Stimulated activated memory B cell treated with anti-CD40 and anti-IgM and Interleukin-4, amounts not matched to agents 10 μg/mL and 1 μg/mL and 100 μg/mL, for 72 hours (primary cell): ENCODE results near the gene DACH1.

Source experiments
- ATAC-seq: fragments of 150-1000 bp; cut with Tn5 transposase; 2 replicates; pipeline ENCODE4 v1.10.0; 2021
- H3K27ac Mint-ChIP-seq: one replicate; pipeline ENCODE4 v1.8.0; 2022; ENCODE audit warnings: mild to moderate bottlenecking, mixed read lengths
- H3K27me3 Mint-ChIP-seq: one replicate; pipeline ENCODE4 v1.8.0; 2022; ENCODE audit warnings: mixed read lengths
- H3K36me3 Mint-ChIP-seq: one replicate; pipeline ENCODE4 v1.8.0; 2022; ENCODE audit warnings: mixed read lengths
- H3K4me1 Mint-ChIP-seq: one replicate; pipeline ENCODE4 v1.8.0; 2022; ENCODE audit warnings: mixed read lengths
- H3K4me3 Mint-ChIP-seq: one replicate; pipeline ENCODE4 v1.8.0; 2022; ENCODE audit warnings: mild to moderate bottlenecking, moderate library complexity, mixed read lengths
- H3K9me3 Mint-ChIP-seq: one replicate; pipeline ENCODE4 v1.8.0; 2022; ENCODE audit warnings: mixed read lengths

The DACH1 gene

GRCh38 chr13:71536201-71536600 lies 330.8 kb downstream of the DACH1 start:
- ATAC-seq, result no peak
- H3K4me3 Mint-ChIP-seq, result no peak overlapping the region
- H3K36me3 Mint-ChIP-seq, result no peaks in the 10 kb centered on the region
- H3K4me1 Mint-ChIP-seq, result no peaks in the 10 kb centered on the region
- peaks cover 3% of the 10 kb centered on the region for H3K9me3 Mint-ChIP-seq
- no peak overlapping the region for H3K27ac Mint-ChIP-seq
- H3K27me3 Mint-ChIP-seq, result no peaks in the 10 kb centered on the region

GRCh38 chr13:71524613-71525304 lies 342.2 kb downstream of the DACH1 start:
- no peaks in the 10 kb centered on the region for H3K4me1 Mint-ChIP-seq
- peaks cover 3% of the 10 kb centered on the region for H3K9me3 Mint-ChIP-seq
- H3K27ac Mint-ChIP-seq, result no peak overlapping the region
- ATAC-seq, result no peak
- no peaks in the 10 kb centered on the region for H3K27me3 Mint-ChIP-seq
- H3K36me3 Mint-ChIP-seq, result no peaks in the 10 kb centered on the region
- H3K4me3 Mint-ChIP-seq, result no peak overlapping the region

- Mint-ChIP-seq H3K27ac (no peak overlapping the region), H3K36me3 (no peaks in the 10 kb centered on the region), H3K27me3 (no peaks in the 10 kb centered on the region), H3K9me3 (peaks cover 3% of the 10 kb centered on the region), H3K4me1 (no peaks in the 10 kb centered on the region), H3K4me3 (no peak overlapping the region)
- no peak for ATAC-seq
Measured at GRCh38 chr13:71524245-71524612, 342.8 kb downstream of the DACH1 start.

- Mint-ChIP-seq H3K9me3 (peaks cover 2% of the 10 kb centered on the region), H3K27me3 (no peaks in the 10 kb centered on the region), H3K36me3 (no peaks in the 10 kb centered on the region), H3K4me1 (no peaks in the 10 kb centered on the region), H3K4me3 (no peak overlapping the region), H3K27ac (no peak overlapping the region)
- ATAC-seq, result no peak
Measured at GRCh38 chr13:71522941-71523526, 344.0 kb downstream of the DACH1 start.

- ATAC-seq, result no peak
Measured at GRCh38 chr13:71517004-71517403, 350.0 kb downstream of the DACH1 start.

GRCh38 chr13:71516521-71516920 lies 350.5 kb downstream of the DACH1 start:
- no peak overlapping the region for H3K4me3 Mint-ChIP-seq
- H3K36me3 Mint-ChIP-seq, result no peaks in the 10 kb centered on the region
- H3K27ac Mint-ChIP-seq, result no peak overlapping the region
- no peaks in the 10 kb centered on the region for H3K4me1 Mint-ChIP-seq
- H3K27me3 Mint-ChIP-seq, result no peaks in the 10 kb centered on the region
- no peak for ATAC-seq
- H3K9me3 Mint-ChIP-seq, result no peaks in the 10 kb centered on the region

More at GRCh38 chr13:71517004-71517403, 350.0 kb downstream of the DACH1 start:
- no peak overlapping the region for H3K4me3 Mint-ChIP-seq
- H3K27me3 Mint-ChIP-seq, result no peaks in the 10 kb centered on the region
- H3K36me3 Mint-ChIP-seq, result no peaks in the 10 kb centered on the region
- no peaks in the 10 kb centered on the region for H3K4me1 Mint-ChIP-seq
- no peaks in the 10 kb centered on the region for H3K9me3 Mint-ChIP-seq
- no peak overlapping the region for H3K27ac Mint-ChIP-seq

GRCh38 chr13:71515744-71516038 lies 351.3 kb downstream of the DACH1 start:
- no peak for ATAC-seq
- H3K4me1 Mint-ChIP-seq, result no peaks in the 10 kb centered on the region
- no peaks in the 10 kb centered on the region for H3K9me3 Mint-ChIP-seq
- H3K27ac Mint-ChIP-seq, result no peak overlapping the region
- H3K4me3 Mint-ChIP-seq, result no peak overlapping the region
- no peaks in the 10 kb centered on the region for H3K36me3 Mint-ChIP-seq
- no peaks in the 10 kb centered on the region for H3K27me3 Mint-ChIP-seq

- Mint-ChIP-seq H3K27ac (no peak overlapping the region), H3K4me3 (no peak overlapping the region), H3K36me3 (no peaks in the 10 kb centered on the region), H3K27me3 (no peaks in the 10 kb centered on the region), H3K9me3 (peaks cover 3% of the 10 kb centered on the region), H3K4me1 (no peaks in the 10 kb centered on the region)
- ATAC-seq, result no peak
Measured at GRCh38 chr13:71514900-71515743, 351.9 kb downstream of the DACH1 start.

- Mint-ChIP-seq H3K27ac (no peak overlapping the region), H3K4me3 (no peak overlapping the region), H3K4me1 (no peaks in the 10 kb centered on the region), H3K27me3 (no peaks in the 10 kb centered on the region), H3K36me3 (no peaks in the 10 kb centered on the region), H3K9me3 (peaks cover 5% of the 10 kb centered on the region)
- no peak for ATAC-seq
Measured at GRCh38 chr13:71513411-71514033, 353.5 kb downstream of the DACH1 start.

- H3K27me3 Mint-ChIP-seq, result no peaks in the 10 kb centered on the region
- ATAC-seq, result no peak
- H3K9me3 Mint-ChIP-seq, result peaks cover 2% of the 10 kb centered on the region
- no peak overlapping the region for H3K4me3 Mint-ChIP-seq
- no peak overlapping the region for H3K27ac Mint-ChIP-seq
- no peaks in the 10 kb centered on the region for H3K36me3 Mint-ChIP-seq
- no peaks in the 10 kb centered on the region for H3K4me1 Mint-ChIP-seq
Measured at GRCh38 chr13:71503781-71504180, 363.2 kb downstream of the DACH1 start.

GRCh38 chr13:71499944-71500514 lies 367.0 kb downstream of the DACH1 start:
- Mint-ChIP-seq H3K27me3 (no peaks in the 10 kb centered on the region), H3K4me1 (no peaks in the 10 kb centered on the region), H3K27ac (no peak overlapping the region), H3K9me3 (peaks cover 2% of the 10 kb centered on the region), H3K4me3 (no peak overlapping the region), H3K36me3 (no peaks in the 10 kb centered on the region)
- no peak for ATAC-seq

GRCh38 chr13:71499235-71499634 lies 367.8 kb downstream of the DACH1 start:
- Mint-ChIP-seq H3K27me3 (no peaks in the 10 kb centered on the region), H3K4me1 (no peaks in the 10 kb centered on the region), H3K4me3 (no peak overlapping the region), H3K9me3 (peaks cover under 1% of the 10 kb centered on the region), H3K27ac (no peak overlapping the region), H3K36me3 (no peaks in the 10 kb centered on the region)
- ATAC-seq, result no peak

- Mint-ChIP-seq H3K27me3 (no peaks in the 10 kb centered on the region), H3K36me3 (no peaks in the 10 kb centered on the region), H3K4me1 (no peaks in the 10 kb centered on the region), H3K27ac (no peak overlapping the region), H3K9me3 (no peaks in the 10 kb centered on the region), H3K4me3 (no peak overlapping the region)
- ATAC-seq, result no peak
Measured at GRCh38 chr13:71493189-71493588, 373.8 kb downstream of the DACH1 start.

GRCh38 chr13:71492346-71492871 lies 374.6 kb downstream of the DACH1 start:
- Mint-ChIP-seq H3K27ac (no peak overlapping the region), H3K4me1 (no peaks in the 10 kb centered on the region), H3K27me3 (no peaks in the 10 kb centered on the region), H3K9me3 (no peaks in the 10 kb centered on the region), H3K4me3 (no peak overlapping the region), H3K36me3 (no peaks in the 10 kb centered on the region)
- ATAC-seq, result no peak

GRCh38 chr13:71491010-71491409 lies 376.0 kb downstream of the DACH1 start:
- Mint-ChIP-seq H3K27me3 (no peaks in the 10 kb centered on the region), H3K4me1 (no peaks in the 10 kb centered on the region), H3K4me3 (no peak overlapping the region), H3K36me3 (no peaks in the 10 kb centered on the region), H3K27ac (no peak overlapping the region), H3K9me3 (no peaks in the 10 kb centered on the region)
- no peak for ATAC-seq
